T follicular helper cell (primary cell): Measurements from ENCODE around the gene PTCH2.
A peak's percentile ranks its signal among the peaks of the same experiment; 100 is the strongest.
"Not testable (repeated sequence)": the region's sequence is repeated elsewhere in the genome, so short reads cannot be mapped to it uniquely, and the experiment has no call there.

Experiments
- DNase-seq: peaks from one replicate; pipeline ENCODE4 v3.0.0-alpha.2; 2020; ENCODE audit warnings: low read depth

PTCH2 gene

DNA sequence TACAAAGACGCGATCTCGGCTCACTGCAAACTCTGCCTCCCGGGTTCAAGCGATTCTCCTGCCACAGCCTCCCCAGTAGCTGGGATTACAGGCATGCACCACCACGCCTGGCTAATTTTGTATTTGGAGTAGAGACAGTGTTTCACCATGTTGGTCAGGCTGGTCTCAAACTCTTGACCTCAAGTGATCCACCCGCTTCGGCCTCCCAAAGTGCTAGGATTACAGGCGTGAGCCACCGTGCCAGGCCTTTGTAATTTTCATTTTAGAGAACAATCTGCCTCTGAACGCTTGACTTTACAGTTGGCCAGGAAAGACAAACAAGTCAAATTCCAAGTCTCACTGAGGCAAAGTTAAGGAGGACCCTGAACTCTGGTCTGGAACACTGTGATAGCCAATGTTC, 4.8 kb downstream of the PTCH2 start:
- not testable (repeated sequence) for DNase-seq

DNA sequence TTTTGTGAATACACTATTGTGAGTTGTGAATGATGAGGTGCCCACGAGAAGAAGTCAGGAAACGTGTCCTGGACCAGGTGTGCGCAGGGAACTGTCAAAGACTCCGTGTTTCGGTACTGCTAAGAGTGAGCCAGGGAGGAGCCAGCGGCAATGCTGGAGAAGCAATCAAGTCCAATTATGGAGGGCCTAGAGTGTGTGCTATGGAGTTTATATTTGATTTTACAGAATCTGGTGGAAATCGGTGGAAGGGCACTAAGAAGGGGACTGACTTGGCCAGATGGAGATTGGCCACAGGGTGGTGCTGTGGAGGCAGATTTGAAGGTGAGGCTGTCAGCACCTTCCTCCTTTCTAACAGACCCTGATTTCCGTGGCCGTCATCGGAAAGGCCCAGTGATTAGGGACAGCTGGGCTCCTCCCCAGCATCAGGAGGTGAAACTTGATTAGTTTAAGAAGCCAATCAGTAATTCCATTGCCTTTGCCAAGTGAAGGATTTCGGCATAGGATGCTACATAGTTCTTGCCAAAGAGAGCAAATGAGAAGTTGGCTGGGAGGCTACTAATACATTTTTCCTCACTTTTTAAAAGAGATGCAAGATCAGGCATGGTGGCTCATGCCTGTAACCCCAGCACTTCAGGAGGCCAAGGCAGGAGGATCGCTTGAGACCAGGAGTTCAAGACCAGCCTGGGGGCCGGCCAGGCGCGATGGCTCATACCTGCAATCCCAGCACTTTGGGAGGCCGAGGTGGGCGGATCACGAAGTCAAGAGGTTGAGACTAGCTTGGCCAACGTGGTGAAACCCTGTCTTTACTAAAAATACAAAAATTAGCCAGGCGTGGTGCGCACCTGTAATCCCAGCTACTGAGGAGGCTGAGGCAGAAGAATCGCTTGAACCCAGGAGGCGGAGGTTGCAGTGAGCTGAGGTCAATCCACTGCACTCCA, 7.0 kb downstream of the PTCH2 start:
- DNase-seq, result peak; percentile 73

DNA sequence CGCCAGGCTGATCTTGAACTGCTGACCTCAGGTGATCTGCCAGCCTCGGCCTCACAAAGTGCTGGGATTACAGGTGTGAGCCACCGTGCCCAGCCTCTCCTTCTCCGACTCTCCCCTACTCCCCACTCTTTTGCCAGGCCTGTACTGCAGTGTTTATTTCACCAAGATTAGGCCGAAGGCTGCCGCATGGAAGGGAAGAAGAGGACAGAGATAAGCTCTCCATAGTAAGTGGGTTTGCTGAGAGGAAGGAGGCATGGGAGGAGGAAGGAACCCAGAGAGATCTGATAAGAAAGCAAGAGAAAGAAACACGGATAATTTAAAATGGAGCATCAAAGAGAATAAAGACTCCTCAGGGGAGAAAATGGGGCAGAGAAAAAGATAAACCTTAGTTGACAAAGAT, 8.7 kb downstream of the PTCH2 start:
- DNase-seq, result no peak

DNA sequence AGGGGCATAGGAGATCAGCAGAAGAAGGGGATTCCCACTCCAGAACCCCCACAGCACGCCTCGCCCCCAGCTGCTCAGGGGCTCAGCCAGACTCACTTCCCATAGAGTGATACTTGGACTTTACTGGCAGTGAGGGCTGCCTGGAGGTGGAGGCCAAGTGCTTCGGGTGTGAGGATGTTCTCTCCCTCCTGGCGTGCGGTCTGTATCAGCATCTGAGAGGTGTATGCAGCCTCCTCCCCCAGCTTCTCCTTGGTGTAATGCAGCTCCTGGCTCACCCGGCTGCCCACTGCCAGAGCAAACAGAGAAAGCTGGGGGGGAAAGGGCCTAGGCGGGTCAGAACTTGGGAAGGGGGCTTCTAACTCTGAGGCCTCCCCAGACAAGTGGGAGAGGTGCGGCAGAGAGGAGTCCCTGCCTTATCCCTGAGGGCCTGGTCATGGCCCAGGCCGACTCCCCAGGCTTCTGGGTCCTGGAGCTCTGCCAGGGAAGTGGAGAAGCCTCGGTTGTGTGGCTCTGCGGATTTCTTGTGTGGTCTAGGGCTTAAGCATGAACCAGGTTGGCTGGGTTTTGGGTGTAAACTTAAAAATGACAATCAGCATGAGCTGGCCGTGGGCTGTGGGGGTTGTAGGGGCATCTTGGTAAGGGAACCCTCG, 10.9 kb downstream of the PTCH2 start:
- no peak for DNase-seq

DNA sequence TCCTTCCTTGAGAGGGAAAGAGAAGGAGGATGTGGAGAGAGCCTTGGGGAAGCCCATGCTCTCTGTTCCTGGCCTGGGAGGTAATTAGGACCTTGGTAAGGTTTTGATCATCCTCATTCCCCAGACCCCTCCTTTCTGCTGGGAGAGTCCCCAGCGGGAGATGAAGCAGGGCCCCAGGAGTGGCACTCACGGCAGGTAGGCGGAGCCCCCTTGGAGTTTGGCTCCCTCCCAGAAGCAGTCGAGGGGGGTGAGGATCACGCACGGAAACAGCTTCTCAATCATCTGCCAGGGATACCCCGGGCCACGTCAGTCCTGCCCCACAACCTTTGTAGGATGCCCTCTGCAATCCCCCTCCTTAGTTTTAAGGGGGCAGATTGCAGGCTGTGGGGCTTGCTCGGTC, 11.5 kb downstream of the PTCH2 start:
- no peak for DNase-seq

DNA sequence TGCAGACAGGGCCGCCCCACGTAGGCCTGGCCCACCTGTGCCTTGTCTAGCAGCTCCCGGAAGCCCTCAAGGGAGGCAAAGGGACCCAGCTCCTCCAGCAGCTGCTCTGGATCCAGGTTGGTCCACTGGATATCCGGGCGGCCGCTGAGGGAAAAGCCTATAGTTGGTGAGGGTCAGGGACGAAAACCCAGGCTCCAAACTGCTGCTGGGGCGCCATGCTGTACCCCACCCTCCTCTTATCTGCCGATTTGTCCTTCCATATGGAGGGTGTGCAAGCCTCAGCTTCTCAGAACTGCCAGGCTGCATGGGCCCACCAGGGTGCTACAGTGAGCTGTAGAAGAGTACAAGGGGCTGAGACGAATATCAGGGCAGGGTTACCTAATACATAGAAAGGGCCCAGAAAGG, 12.2 kb downstream of the PTCH2 start:
- no peak for DNase-seq

DNA sequence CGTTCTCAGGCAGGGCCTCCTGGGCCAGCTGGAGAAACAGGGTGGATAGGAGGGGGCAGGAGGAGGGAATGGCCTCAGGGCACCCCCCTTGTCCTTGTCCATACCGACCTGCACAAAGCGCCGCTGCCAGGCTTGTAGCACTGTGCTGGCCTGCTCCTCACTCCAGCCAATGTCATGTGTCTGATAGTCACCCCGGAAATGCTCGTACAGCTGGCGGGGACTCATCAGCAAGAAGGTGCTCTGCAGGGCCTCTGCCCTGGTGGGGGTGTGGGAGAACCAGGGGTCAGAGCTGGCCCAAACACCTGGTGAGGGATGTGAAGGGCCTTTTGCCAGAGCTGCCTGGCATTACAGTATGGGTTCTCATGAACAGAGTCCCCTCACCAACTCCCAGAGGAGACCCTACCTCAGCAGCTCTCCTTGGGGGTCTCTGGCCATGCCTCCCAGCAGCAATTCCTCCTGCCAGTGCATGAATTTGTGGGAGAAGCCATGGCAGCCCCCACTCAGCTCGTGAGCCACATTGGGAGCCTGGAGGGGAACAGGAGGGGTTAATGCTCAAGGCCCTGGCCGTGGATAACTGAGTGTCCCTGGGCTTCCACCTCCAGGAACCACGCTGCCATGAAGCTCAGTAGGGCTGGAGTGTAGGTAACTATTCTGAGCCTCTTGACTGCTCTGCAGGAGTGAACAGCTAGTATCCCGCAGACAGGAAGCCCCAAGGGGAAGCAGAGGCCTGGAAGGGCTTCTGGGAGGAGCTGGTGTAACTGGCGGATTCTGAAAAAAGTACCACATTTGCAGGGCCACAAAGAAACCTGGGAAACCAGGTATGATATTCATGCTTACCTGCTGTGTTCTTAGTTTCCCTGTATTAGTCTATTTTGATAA, 13.3 kb downstream of the PTCH2 start:
- DNase-seq, result no peak

DNA sequence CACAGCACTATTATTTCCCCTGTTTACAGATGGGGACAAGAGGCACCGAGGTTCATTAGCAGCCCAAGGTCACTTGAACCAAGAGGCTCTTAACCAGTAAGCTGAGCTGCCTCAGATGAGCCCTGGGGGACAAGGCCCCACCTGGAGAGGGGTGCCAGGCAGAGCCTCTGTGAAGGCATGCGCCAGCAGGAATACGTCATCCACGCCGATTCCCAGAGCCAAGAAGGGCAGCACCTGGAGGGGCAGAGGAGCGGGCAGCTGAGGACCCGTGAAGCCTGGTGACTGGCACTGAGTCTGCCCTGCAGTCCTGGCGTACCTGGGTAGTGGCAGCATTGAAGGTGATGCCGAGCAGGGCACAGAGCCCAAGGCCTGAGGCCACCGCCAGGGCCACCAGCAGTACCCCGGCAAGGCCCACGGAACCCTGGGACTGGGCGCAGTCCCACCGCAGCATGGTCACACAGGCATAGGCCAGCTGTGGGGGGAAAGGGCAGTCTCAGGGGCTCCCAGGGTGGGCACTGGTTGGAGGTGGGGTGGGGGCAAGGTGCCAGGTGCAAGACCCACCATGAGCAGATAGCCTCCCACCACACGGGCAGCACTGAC, 14.1 kb downstream of the PTCH2 start:
- no peak for DNase-seq

DNA sequence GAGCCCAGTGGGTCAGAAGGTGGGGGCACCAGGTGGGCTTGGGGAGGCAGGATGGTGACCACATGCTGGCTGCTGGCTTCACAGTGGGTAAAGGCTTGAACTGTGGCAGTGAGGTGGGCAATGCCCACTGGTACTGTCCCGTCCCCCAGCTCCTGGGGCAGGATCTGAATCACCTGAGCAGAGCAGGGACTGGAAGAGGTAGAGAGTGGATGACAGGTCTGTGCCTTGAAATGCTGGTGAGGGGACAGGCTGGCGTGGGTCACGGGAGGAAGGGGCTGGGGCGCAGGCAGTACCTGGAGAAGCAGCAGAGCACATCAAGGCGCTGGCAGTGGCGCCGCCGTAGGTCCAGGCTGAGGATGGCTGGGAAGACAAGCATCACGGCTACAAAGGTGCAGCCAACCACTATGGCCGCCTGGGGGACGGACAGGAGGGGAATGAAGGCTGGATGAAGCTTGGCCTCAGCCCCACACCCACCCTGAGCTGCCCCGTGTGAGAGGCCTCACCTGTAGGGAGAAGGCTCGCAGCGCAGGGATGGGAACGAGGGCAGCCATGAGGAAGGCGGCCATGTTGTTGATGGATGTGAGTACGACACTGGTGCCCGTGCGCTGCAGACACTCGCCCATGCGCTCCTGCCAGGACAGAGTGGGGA, 14.9 kb downstream of the PTCH2 start:
- no peak for DNase-seq

DNA sequence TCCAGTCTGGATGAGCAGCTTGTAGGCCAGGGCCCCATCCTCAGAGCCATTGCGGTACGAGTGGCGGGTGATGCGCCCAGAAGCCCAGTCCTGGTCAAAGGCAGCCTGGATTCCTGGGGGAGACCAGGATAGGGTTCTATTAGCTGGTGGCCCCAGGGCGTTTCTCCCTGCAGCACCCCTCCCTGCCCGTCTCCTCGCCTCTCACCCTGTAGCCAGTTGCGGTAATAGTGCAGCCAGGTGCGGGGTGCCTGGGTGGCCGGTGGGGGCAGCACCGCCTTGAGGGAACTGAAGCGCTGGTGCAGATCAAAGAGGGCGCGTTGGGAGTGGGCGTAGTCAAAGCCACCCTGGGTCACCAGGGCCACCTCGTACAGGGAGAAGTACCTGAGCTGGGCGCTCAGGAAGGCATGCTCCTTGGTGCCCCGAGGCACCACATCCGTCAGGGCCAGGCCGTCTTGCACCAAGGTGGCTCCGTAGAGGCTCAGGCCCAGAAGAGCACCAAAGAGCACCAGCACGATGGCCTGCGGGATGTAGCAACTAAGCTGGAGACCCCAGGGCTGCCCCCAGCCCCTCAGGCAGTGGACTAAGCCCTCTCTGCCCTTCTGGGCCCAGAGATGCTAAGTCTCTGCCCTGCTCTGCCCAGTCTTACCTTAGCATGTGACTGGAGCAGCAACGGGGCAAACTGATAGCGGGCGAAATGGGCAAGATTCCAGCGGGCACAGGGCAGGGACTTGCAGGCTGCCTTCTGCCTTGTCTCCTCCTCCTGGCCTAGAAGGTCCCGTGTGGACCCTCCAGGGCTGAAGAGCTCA, 15.7 kb downstream of the PTCH2 start:
- no peak for DNase-seq

DNA sequence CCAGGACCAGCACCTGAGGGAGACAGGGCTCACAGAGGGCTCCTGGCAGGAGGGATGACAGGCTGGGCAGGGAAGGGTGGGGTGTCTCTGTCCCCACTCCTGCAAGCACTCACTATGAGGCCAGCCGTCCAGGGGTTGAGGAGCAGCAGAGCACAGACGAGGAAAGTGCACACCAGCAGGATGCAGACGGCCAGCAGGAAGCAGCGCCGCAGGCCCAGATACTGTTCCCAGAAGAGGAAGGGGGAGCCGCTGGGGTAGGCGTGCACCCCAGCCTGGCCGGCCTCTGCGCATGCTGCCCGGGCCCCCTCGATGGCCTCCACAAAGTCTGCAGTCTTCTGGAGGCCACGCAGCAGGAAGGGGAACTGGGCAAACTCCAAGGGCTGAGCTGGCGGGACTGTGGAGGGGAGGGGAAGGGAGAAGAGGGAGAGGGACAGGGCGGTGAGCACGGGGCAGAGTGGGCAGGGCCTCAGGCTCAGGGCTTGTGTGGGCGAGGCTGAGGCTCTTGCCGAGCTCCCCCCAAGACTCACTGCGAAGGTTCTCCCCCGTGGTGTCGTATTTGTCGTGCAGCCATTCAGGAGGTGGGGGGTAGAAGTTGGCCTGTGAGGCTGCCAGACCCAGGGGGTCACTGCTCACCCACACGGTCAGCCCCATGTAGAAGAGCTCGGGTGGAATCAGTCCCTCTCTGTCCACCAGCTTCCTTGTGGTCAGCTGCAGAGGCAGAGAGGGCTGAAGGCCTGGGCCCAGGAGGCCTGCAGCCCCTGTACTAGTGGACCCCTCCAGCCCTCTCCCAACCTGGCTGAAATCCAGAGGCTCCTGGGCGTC, 16.5 kb downstream of the PTCH2 start:
- no peak for DNase-seq

DNA sequence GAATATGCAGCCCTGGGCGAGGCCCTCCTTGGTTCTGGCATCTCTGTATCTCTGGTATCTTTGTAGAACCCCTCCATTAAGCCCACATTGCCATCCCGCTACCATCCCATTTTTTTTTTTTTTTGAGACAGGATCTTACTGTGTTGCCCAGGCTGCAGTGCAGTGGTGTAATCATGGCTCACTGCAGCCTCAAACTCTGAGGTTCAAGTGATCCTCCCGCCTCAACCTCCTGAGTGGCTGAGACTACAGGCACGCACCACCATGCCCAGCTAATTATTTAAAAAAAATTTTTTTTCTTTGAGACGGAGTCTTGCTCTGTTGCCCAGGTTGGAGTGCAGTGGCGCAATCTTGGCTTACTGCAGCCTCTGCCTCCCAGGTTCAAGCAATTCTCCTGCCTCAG, 18.7 kb downstream of the PTCH2 start:
- not testable (repeated sequence) for DNase-seq

DNA sequence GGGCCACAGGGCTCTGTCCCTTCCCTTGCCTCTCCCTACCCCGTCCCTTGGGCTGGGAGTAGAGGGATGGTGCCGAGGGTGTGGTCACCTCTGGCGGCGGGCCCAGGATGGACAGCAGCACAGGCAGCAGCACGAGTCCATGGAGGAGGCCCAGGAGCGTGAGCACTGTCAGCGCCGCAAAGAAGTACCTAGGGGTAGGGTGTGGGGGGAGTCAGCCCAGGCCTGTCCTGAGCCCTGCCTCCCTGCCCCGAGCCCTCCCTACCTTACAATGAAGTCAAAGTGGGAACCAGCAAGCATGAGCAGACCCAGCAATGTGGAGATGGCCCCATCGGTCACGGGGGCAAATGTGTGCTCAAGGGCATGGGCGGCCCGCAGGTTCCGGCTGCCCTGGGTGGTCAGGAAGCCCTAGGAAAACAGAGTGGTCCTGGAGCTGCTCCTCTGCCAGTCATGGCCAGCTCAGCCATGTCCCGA, 20.0 kb downstream of the PTCH2 start:
- no peak for DNase-seq

DNA sequence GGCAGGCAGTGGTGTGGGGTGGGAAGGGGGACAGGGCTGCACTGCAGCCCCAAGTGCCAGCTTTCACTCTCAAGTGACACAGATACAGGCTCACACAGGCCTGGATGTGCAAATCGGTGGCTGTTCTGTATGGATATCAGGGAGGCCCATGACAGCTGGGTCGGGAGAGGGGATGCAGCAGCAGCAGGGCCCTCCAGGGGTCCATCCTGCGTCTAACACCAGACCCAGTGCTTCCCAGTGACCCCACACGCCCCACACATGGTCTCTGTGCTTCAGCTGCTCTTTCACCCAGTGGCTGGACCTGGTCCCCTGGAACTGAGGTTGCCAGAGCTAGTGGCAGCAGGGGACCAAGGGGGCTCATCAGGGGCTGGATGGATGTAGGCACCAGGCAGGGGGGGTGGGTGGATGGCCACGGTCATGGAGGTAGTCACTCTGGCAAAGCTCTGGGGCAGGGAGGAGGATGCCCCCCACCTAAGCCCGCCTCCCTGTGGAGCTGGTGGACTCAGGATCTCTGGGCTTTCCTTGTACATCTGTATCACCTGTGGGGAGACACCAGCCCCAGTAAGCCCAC, 20.8 kb downstream of the PTCH2 start:
- no peak for DNase-seq

DNA sequence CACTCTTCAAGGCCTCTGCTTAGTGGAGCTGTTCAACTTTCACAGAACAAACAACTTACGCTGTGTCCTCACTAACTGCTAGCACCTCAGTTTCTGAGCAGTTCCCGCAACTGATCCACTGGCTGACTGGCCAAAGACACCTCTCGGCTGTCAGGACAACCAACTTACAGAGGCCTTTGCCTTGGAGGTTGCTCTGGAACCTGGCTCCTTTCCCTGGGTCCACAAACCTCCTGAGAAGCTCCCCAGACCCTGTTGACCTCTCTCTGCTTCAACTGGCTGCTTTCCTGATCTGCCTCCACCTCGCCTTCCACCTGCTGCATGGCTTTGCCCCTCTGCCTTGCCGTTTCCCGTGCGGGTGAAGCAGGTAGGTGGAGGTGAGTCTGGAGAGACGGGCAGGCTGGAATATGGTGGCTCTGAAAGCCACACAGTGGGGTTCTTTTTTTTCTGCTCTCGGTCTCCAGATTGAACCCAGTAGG, 21.8 kb downstream of the PTCH2 start:
- no peak for DNase-seq

DNA sequence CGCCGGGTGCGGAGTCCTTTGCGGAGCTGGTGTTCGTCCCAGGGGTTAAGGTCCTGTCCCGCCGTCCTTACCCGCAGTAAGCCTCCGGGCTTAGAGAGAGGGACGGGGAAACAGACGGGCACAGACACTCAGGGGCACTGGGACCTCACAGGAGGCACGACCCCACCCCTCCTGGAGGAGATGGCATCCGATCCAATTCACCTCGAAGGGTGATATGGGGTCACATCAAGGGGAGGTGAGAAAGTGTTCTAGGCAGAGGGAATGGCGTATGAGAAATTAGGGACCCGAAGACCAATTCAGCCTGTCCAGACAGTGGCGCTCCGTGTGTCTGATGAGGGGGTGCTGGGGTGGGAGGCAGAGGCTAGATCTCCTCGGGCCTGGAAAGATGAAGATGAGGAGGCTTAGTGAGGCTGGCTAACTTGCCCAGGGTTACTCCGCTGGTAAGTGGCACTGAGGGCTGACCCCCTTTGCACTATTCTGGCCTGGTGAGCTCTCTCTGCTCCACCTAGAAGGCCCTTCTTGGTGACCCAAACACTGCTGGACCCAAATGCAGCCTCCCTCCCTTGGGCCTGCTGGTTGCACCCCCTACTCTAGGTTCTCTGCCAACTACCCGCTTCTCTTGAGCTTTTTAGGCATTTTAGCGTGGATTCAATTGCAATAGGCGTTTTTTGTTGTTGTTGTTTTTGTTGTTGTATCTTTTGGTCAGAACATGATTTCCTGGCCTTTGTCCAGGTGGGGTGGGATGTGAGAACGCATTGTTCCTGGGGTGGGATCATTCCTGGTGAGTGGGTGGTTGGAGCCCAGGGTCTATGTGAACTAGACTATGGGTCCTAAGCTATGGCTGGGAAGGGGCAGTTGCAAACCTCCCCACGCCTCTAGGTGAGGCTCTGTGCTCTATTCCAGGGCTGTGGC, 22.5 kb downstream of the PTCH2 start:
- no peak for DNase-seq

DNA sequence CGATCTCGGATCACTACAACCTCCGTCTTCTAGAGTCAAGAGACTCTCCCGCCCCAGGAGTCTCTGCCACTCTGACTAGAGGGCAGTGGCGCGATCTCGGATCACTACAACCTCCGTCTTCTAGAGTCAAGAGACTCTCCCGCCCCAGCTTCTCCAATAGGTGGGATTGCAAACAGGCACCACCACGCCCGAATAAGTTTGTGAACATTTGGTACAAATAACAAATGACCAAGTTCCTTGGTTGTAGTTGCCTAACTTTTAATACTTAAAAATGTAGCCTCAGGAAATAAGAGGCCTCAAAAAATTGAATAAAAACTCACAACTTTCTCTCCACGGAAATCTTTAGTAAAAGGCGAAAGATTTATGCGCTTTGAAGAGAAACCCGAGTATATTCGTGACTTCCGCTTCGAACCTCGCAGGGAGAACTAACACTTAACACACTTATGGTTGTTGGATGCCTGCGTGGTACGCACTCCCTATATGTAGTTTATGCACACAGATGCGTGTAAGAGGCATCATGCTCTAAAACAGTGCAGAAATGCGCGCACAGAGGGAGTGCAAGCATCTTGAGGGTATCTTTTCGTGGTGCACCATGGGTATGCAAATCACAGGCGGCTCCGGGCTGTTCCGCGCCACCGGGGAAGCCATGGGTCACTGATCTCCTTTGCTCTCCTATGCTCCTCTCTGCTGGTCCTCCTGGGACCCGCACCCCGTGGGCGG, 23.3 kb downstream of the PTCH2 start:
- peak; percentile 63 for DNase-seq
